HL-60 (cell line): ENCODE data around the gene DOCK1.

Experiments
- CTCF ChIP-seq: IDR thresholded peaks from one replicate; pipeline ENCODE4 v1.5.1; 2011; ENCODE audit warnings: low read length, control low read depth, inconsistent platforms; ENCODE audit not compliant: insufficient read depth
- GABPA ChIP-seq: IDR thresholded peaks from 2 replicates; pipeline ENCODE4 v1.6.1; 2012; ENCODE audit warnings: low read depth
- REST ChIP-seq: IDR thresholded peaks from 2 replicates; pipeline ENCODE4 v1.6.1; 2012; ENCODE audit warnings: low read depth; ENCODE audit not compliant: insufficient replicate concordance

- TF ChIP-seq CTCF (no peak), REST (no peak), GABPA (no peak)
Measured at GRCh38 chr10:127161482-127161881, 256.3 kb downstream of the DOCK1 start.
